Measurements from ENCODE around the gene GALNT10. TPM values are rescaled to one million over a fixed set of nuclear protein-coding genes. Genes with fewer than 3 reads are reported as not detected.

Gene GALNT10
- total and polyA plus RNA-seq, 10 of the 15 experiments (the other 5 are each of a cell fraction or from before 2014, with no cell fraction given): 3.9 to 35.4 (median 15.5) TPM

GRCh38 chr5:154308443-154309370 lies 118.2 kb downstream of the GALNT10 start:
- CTCF ChIA-PET: interaction anchor here (0.6 to 1.2 kb wide), 3 partner anchors 17 to 96 kb away, joined by 3 read pairs; no protein-coding TSS in a partner anchor
- H3K9me3 ChIP-seq (replicated peaks; ENCODE audit: control insufficient read depth, insufficient read depth, low read length): no peaks in the 10 kb centered on the region; the same call in 1 of the 3 replicates
- intact Hi-C loops (cut with micrococcal nuclease; ENCODE audit: unreplicated experiment) (no loop called here), in situ Hi-C loops (cut with MboI) (no loop called here)
- FAIRE-seq (no peak), ATAC-seq (no peak), DNase-seq (ENCODE audit: low read depth, low spot score) (no peak)
- no peak overlapping the region for H3K27ac ChIP-seq (ENCODE audit: control insufficient read depth, insufficient read depth)
- H3K27me3 ChIP-seq (replicated peaks in 1 of 2; ENCODE audit: control insufficient read depth in 2 of 2, insufficient read depth in 2 of 2, low read length in 1 of 2): no peaks in the 10 kb centered on the region
- TF ChIP-seq, protein P1, sequence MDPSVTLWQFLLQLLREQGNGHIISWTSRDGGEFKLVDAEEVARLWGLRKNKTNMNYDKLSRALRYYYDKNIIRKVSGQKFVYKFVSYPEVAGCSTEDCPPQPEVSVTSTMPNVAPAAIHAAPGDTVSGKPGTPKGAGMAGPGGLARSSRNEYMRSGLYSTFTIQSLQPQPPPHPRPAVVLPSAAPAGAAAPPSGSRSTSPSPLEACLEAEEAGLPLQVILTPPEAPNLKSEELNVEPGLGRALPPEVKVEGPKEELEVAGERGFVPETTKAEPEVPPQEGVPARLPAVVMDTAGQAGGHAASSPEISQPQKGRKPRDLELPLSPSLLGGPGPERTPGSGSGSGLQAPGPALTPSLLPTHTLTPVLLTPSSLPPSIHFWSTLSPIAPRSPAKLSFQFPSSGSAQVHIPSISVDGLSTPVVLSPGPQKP (IDR thresholded peaks at IDR 0.05; ENCODE audit: low read depth, low read length): no peak
- TF ChIP-seq KDM1A (IDR thresholded peaks at IDR 0.05; ENCODE audit: borderline replicate concordance) (no peak), IRF4 (IDR thresholded peaks at IDR 0.05; ENCODE audit: low read depth, low read length) (no peak), PML (IDR thresholded peaks at IDR 0.05; ENCODE audit: low read length) (no peak), SREBF1 (IDR thresholded peaks at IDR 0.05; ENCODE audit: low read length) (no peak), SPI1 (IDR thresholded peaks at IDR 0.05; ENCODE audit: borderline replicate concordance, insufficient read depth, low read depth, low read length) (no peak), MEF2A (IDR thresholded peaks at IDR 0.05; ENCODE audit: insufficient read depth, low read depth, low read length) (no peak)
- POLR2A ChIA-PET: interaction anchor here (0.6 kb wide), 1 partner anchor 9 kb away, joined by 4 read pairs; no protein-coding TSS in a partner anchor
- no peak overlapping the region for H3K9ac ChIP-seq (ENCODE audit: control insufficient read depth, insufficient read depth, low read length)
- WGBS (ENCODE audit: insufficient coverage, insufficient replicate concordance, low lambda C conversion rate, missing lambda C conversion rate): 81% methylated on average over 7 of the region's 7 CpGs
- SMC1A ChIA-PET (ENCODE audit: uncharacterized antibody, unreplicated experiment): interaction anchor here (0.8 to 1.1 kb wide), 3 partner anchors 13 to 70 kb away, joined by 3 to 4 read pairs (median 3); no protein-coding TSS in a partner anchor
- no peak overlapping the region for H3K4me3 ChIP-seq
- no TSS peak for BruUV-seq (replicated peaks)
- H3K4me1 ChIP-seq (ENCODE audit: control insufficient read depth, insufficient read depth, low read length): peaks cover 4% of the 10 kb centered on the region; the same call in 1 of the 2 replicates
- H3K79me2 ChIP-seq (ENCODE audit: control insufficient read depth, insufficient read depth, low read length): no peaks in the 10 kb centered on the region; the same call in 1 of the 2 replicates
- H2AFZ ChIP-seq (ENCODE audit: control insufficient read depth, low read depth, low read length): no peak overlapping the region
- H3K36me3 ChIP-seq (ENCODE audit: control insufficient read depth in 2 of 2, insufficient read depth in 2 of 2, low read length in 1 of 2): no peaks in the 10 kb centered on the region; a peak in 2 of 4 replicates
- RAD21 ChIA-PET (ENCODE audit: unreplicated experiment): no interaction called here
- no peaks in the 10 kb centered on the region for H4K20me1 ChIP-seq (ENCODE audit: control insufficient read depth, insufficient read depth)
- H3K4me2 ChIP-seq (ENCODE audit: control insufficient read depth, insufficient read depth): no peak overlapping the region
